IPS DF 6.9 (cell line): ENCODE measurements around the gene PHETA1.
A peak's percentile ranks its signal among the peaks of the same experiment; 100 is the strongest.
"Not testable (repeated sequence)": the region's sequence is repeated elsewhere in the genome, so short reads cannot be mapped to it uniquely, and the experiment has no call there.

ENCODE experiments used
- DNase-seq: peaks from one replicate; pipeline ENCODE4 v3.0.0-alpha.2; 2013; ENCODE audit warnings: low read depth, low spot score
- H3K27ac ChIP-seq: one replicate; pipeline ENCODE4 v1.5.1; 2013; ENCODE audit warnings: low read length, control low read depth
- H3K27me3 ChIP-seq: 2 replicates; pipeline ENCODE4 v1.6.1; 2013; ENCODE audit warnings: mild to moderate bottlenecking, low read length; ENCODE audit not compliant: control insufficient read depth, insufficient read depth
- H3K36me3 ChIP-seq: 2 replicates; pipeline ENCODE4 v1.6.1; 2013; ENCODE audit warnings: low read length; ENCODE audit not compliant: control insufficient read depth, insufficient read depth
- H3K4me1 ChIP-seq: 2 replicates; pipeline ENCODE4 v1.6.1; 2013; ENCODE audit warnings: low read length; ENCODE audit not compliant: control insufficient read depth, insufficient read depth
- H3K4me3 ChIP-seq: 2 replicates; pipeline ENCODE4 v1.5.1; 2013; ENCODE audit warnings: mild to moderate bottlenecking, low read length
- H3K9me3 ChIP-seq: 2 replicates; pipeline ENCODE4 v1.6.1; 2013; ENCODE audit warnings: low read length, inconsistent platforms; ENCODE audit not compliant: control insufficient read depth, insufficient read depth
- WGBS: extraction: QIAGEN DNeasy Blood & Tissue Kit; methylation state at CpG from one replicate; pipeline ENCODE4 v1.1.7; 2013; ENCODE audit warnings: mixed read lengths, missing lambda C conversion rate; ENCODE audit not compliant: insufficient read length, insufficient coverage; 5-methylcytosine and 5-hydroxymethylcytosine counted together

The PHETA1 gene

GRCh38 chr12:111393700-111394300 is 24.9 kb upstream of the PHETA1 start:
- Histone ChIP-seq H3K9me3 (no peaks in the 10 kb centered on the region), H3K4me3 (no peak overlapping the region), H3K27me3 (no peaks in the 10 kb centered on the region), H3K27ac (no peak overlapping the region), H3K36me3 (no peaks in the 10 kb centered on the region), H3K4me1 (no peaks in the 10 kb centered on the region)
- no CpG with 5 or more reads among the region's 8 CpGs for WGBS
- no peak for DNase-seq

GRCh38 chr12:111390910-111391309 is 22.0 kb upstream of the PHETA1 start:
- Histone ChIP-seq H3K27me3 (no peaks in the 10 kb centered on the region), H3K36me3 (no peaks in the 10 kb centered on the region), H3K9me3 (no peaks in the 10 kb centered on the region), H3K4me3 (no peak overlapping the region), H3K4me1 (no peaks in the 10 kb centered on the region), H3K27ac (no peak overlapping the region)
- no peak for DNase-seq
- WGBS: no CpG with 5 or more reads among the region's 9 CpGs

- no peaks in the 10 kb centered on the region for H3K27me3 ChIP-seq
- H3K9me3 ChIP-seq: no peaks in the 10 kb centered on the region
- WGBS: no CpG with 5 or more reads among the region's 7 CpGs
- no peak overlapping the region for H3K4me3 ChIP-seq
- no peaks in the 10 kb centered on the region; the same call in 1 of the 2 replicates for H3K4me1 ChIP-seq
- DNase-seq: no peak
- no peak overlapping the region for H3K27ac ChIP-seq
- no peaks in the 10 kb centered on the region for H3K36me3 ChIP-seq
Observed at GRCh38 chr12:111389635-111390034, 20.7 kb upstream of the PHETA1 start.

GRCh38 chr12:111387747-111388323 is 18.9 kb upstream of the PHETA1 start:
- Histone ChIP-seq H3K4me3 (no peak overlapping the region), H3K9me3 (no peaks in the 10 kb centered on the region), H3K4me1 (no peaks in the 10 kb centered on the region; the same call in 1 of the 2 replicates), H3K36me3 (no peaks in the 10 kb centered on the region), H3K27me3 (no peaks in the 10 kb centered on the region), H3K27ac (no peak overlapping the region)
- no CpG with 5 or more reads among the region's 9 CpGs for WGBS
- DNase-seq: no peak

- no peaks in the 10 kb centered on the region for H3K36me3 ChIP-seq
- no peak for DNase-seq
- WGBS: no CpG with 5 or more reads among the region's 3 CpGs
- H3K27ac ChIP-seq: no peak overlapping the region
- no peaks in the 10 kb centered on the region for H3K27me3 ChIP-seq
- H3K9me3 ChIP-seq: no peaks in the 10 kb centered on the region
- no peak overlapping the region for H3K4me3 ChIP-seq
- no peaks in the 10 kb centered on the region; the same call in 1 of the 2 replicates for H3K4me1 ChIP-seq
Observed at GRCh38 chr12:111386885-111387284, 18.0 kb upstream of the PHETA1 start.

- Histone ChIP-seq H3K4me3 (no peak overlapping the region), H3K27me3 (no peaks in the 10 kb centered on the region), H3K27ac (no peak overlapping the region), H3K9me3 (no peaks in the 10 kb centered on the region), H3K4me1 (no peaks in the 10 kb centered on the region; the same call in 1 of the 2 replicates), H3K36me3 (no peaks in the 10 kb centered on the region)
- no peak for DNase-seq
- no CpG with 5 or more reads among the region's 5 CpGs for WGBS
Observed at GRCh38 chr12:111384596-111384995, 15.7 kb upstream of the PHETA1 start.

GRCh38 chr12:111379942-111380554 is 11.2 kb upstream of the PHETA1 start:
- WGBS: no CpG with 5 or more reads among the region's 6 CpGs
- H3K27me3 ChIP-seq: no peaks in the 10 kb centered on the region
- H3K36me3 ChIP-seq: no peaks in the 10 kb centered on the region
- no peaks in the 10 kb centered on the region for H3K9me3 ChIP-seq
- H3K4me3 ChIP-seq: no peak overlapping the region
- H3K4me1 ChIP-seq: no peaks in the 10 kb centered on the region
- no peak for DNase-seq
- H3K27ac ChIP-seq: no peak overlapping the region

- no peaks in the 10 kb centered on the region for H3K27me3 ChIP-seq
- H3K27ac ChIP-seq: no peak overlapping the region
- H3K9me3 ChIP-seq: no peaks in the 10 kb centered on the region
- DNase-seq: no peak
- no peaks in the 10 kb centered on the region for H3K36me3 ChIP-seq
- WGBS: no CpG with 5 or more reads among the region's 3 CpGs
- H3K4me3 ChIP-seq: no peak overlapping the region
- no peaks in the 10 kb centered on the region for H3K4me1 ChIP-seq
Observed at GRCh38 chr12:111377440-111377839, 8.5 kb upstream of the PHETA1 start.

- not testable (repeated sequence) for H3K36me3 ChIP-seq, H3K4me1 ChIP-seq, H3K4me3 ChIP-seq, H3K9me3 ChIP-seq, H3K27ac ChIP-seq, DNase-seq, H3K27me3 ChIP-seq
- WGBS: no CpG with 5 or more reads among the region's 1 CpG
Observed at GRCh38 chr12:111373231-111373630, 4.3 kb upstream of the PHETA1 start.

- H3K36me3 ChIP-seq: no peaks in the 10 kb centered on the region
- no peak for DNase-seq
- no peaks in the 10 kb centered on the region for H3K27me3 ChIP-seq
- H3K4me3 ChIP-seq: peak overlapping the region; percentile 94; the same call in 1 of the 2 replicates
- peaks cover 3% of the 10 kb centered on the region; the same call in 1 of the 2 replicates for H3K4me1 ChIP-seq
- H3K27ac ChIP-seq: no peak overlapping the region
- no peaks in the 10 kb centered on the region for H3K9me3 ChIP-seq
- no CpG with 5 or more reads among the region's 13 CpGs for WGBS
Observed at GRCh38 chr12:111369496-111370220, 763 bp upstream of the PHETA1 start.
